Glutamatergic neuron (in vitro differentiated cells): ENCODE results near the gene SLC29A4. TPM values are rescaled to one million over a fixed set of nuclear protein-coding genes. Genes with fewer than 3 reads are reported as not detected.

Experiments
- DNase-seq: peaks from one replicate; pipeline ENCODE4 v3.0.0; 2022
- H3K27ac Mint-ChIP-seq: one replicate; pipeline ENCODE4 v1.8.0; 2020; ENCODE audit warnings: mild to moderate bottlenecking, mixed read lengths, inconsistent platforms; ENCODE audit not compliant: unreplicated experiment
- H3K27me3 Mint-ChIP-seq: one replicate; pipeline ENCODE4 v1.8.0; 2020; ENCODE audit warnings: mild to moderate bottlenecking, moderate library complexity, mixed read lengths, inconsistent platforms; ENCODE audit not compliant: unreplicated experiment
- H3K36me3 Mint-ChIP-seq: one replicate; pipeline ENCODE4 v1.8.0; 2020; ENCODE audit warnings: mild to moderate bottlenecking, mixed read lengths, inconsistent platforms; ENCODE audit not compliant: unreplicated experiment
- H3K4me1 Mint-ChIP-seq: one replicate; pipeline ENCODE4 v1.8.0; 2020; ENCODE audit warnings: mild to moderate bottlenecking, low read depth, mixed read lengths, inconsistent platforms; ENCODE audit not compliant: unreplicated experiment
- H3K4me3 Mint-ChIP-seq: one replicate; pipeline ENCODE4 v1.8.0; 2020; ENCODE audit warnings: mild to moderate bottlenecking, mixed read lengths, inconsistent platforms; ENCODE audit not compliant: unreplicated experiment
- H3K9me3 Mint-ChIP-seq: one replicate; pipeline ENCODE4 v1.8.0; 2020; ENCODE audit warnings: mild to moderate bottlenecking, moderate library complexity, mixed read lengths, inconsistent platforms; ENCODE audit not compliant: unreplicated experiment
- CTCF ChIP-seq: fragments of 200-600 bp; sonication (generic); IDR thresholded peaks from one replicate; pipeline ENCODE4 v1.5.0; 2021; ENCODE audit not compliant: partially characterized antibody, unreplicated experiment
- total RNA-seq: library from RNA; stranded (reverse); fragmentation: NEBNext Ultra II Directional; extraction: Animal tissue kit (Norgen Biotek cat#: 25700); gene quantifications from one replicate; pipeline ENCODE4 v1.2.1, GENCODE V29; 2021; ENCODE audit not compliant: unreplicated experiment

Gene SLC29A4
- total RNA-seq, 1 donor from 2014 or later, result 30.5 TPM

- peak overlapping the region; percentile 14 for H3K27ac Mint-ChIP-seq
- H3K9me3 Mint-ChIP-seq, result peaks cover 4% of the 10 kb centered on the region
- TF ChIP-seq CTCF, result no peak
- H3K4me3 Mint-ChIP-seq, result peak overlapping the region; percentile 32
- H3K4me1 Mint-ChIP-seq, result no peaks in the 10 kb centered on the region
- no peak for DNase-seq
- peaks cover 13% of the 10 kb centered on the region for H3K27me3 Mint-ChIP-seq
- H3K36me3 Mint-ChIP-seq, result peaks cover 11% of the 10 kb centered on the region
These were observed 13.4 kb downstream of the SLC29A4 start for GRCh38 chr7:5296015-5296610.

- Mint-ChIP-seq H3K4me1 (no peaks in the 10 kb centered on the region), H3K36me3 (peaks cover 11% of the 10 kb centered on the region), H3K27me3 (peaks cover 13% of the 10 kb centered on the region), H3K4me3 (peak overlapping the region; percentile 72), H3K9me3 (peaks cover 6% of the 10 kb centered on the region), H3K27ac (no peak overlapping the region)
- peak; percentile 86 for DNase-seq
- no peak for TF ChIP-seq CTCF
These were observed 14.0 kb downstream of the SLC29A4 start for GRCh38 chr7:5296611-5297226.

- Mint-ChIP-seq H3K36me3 (no peaks in the 10 kb centered on the region), H3K9me3 (peaks cover 7% of the 10 kb centered on the region), H3K4me1 (no peaks in the 10 kb centered on the region), H3K27me3 (peaks cover 9% of the 10 kb centered on the region), H3K27ac (no peak overlapping the region), H3K4me3 (no peak overlapping the region)
- no peak for TF ChIP-seq CTCF
- no peak for DNase-seq
These were observed 17.6 kb downstream of the SLC29A4 start for GRCh38 chr7:5300366-5300765.

GRCh38 chr7:5302577-5302976, 19.8 kb downstream of the SLC29A4 start:
- no peak for DNase-seq
- H3K9me3 Mint-ChIP-seq, result peaks cover 7% of the 10 kb centered on the region
- H3K36me3 Mint-ChIP-seq, result no peaks in the 10 kb centered on the region
- TF ChIP-seq CTCF, result peak; percentile 8
- H3K4me3 Mint-ChIP-seq, result no peak overlapping the region
- no peaks in the 10 kb centered on the region for H3K4me1 Mint-ChIP-seq
- peaks cover 6% of the 10 kb centered on the region for H3K27me3 Mint-ChIP-seq
- no peak overlapping the region for H3K27ac Mint-ChIP-seq

- Mint-ChIP-seq H3K27ac (no peak overlapping the region), H3K9me3 (peaks cover 7% of the 10 kb centered on the region), H3K4me3 (no peak overlapping the region), H3K27me3 (peaks cover 5% of the 10 kb centered on the region), H3K4me1 (no peaks in the 10 kb centered on the region), H3K36me3 (no peaks in the 10 kb centered on the region)
- no peak for DNase-seq
- no peak for TF ChIP-seq CTCF
These were observed 20.3 kb downstream of the SLC29A4 start for GRCh38 chr7:5303061-5303460.
